ENCODE results near the gene SULT1C4.

GRCh38 chr2:108376774-108377173, 980 bp upstream of the SULT1C4 start:
- TF ChIP-seq CTCF (IDR thresholded peaks at IDR 0.05; ENCODE audit: insufficient read depth, low read depth, low read length) (no peak), EZH2 (IDR thresholded peaks at IDR 0.05; ENCODE audit: insufficient read depth, low read length) (no peak)
